Fibroblast of peridontal ligament (primary cell): ENCODE measurements around the gene ERMP1.
"Not testable (repeated sequence)": the region's sequence is repeated elsewhere in the genome, so short reads cannot be mapped to it uniquely, and the experiment has no call there.

Experiments used
- DNase-seq: peaks from one replicate; pipeline ENCODE4 v3.0.0-alpha.2; 2010; ENCODE audit errors: extremely low read depth

ERMP1 gene

GRCh38 chr9:5818424-5819142 lies 14.3 kb downstream of the ERMP1 start:
- DNase-seq: no peak

- peak; percentile 54 for DNase-seq
These were observed 15.1 kb downstream of the ERMP1 start for GRCh38 chr9:5817862-5818261.

- DNase-seq: no peak
These were observed 17.5 kb downstream of the ERMP1 start for GRCh38 chr9:5815461-5815860.

DNA sequence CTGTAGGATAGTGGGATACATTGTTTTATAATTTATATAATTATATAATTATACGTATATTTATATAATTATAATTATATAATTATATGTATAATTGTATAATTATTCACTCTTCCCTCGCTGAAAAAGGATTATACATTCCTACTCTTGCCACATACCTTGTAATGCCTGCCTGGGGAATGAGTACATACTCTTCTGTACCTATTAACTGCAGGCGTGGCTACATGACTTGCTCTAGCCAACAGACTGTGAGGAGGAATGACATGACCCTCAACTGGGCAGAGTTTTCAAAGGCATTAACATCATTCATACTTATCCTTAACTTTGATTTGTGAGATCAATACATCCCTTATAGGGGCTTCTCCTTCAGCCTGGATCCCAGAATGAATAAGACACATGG lies 19.1 kb downstream of the ERMP1 start:
- no peak for DNase-seq

- DNase-seq: no peak
These were observed 21.2 kb downstream of the ERMP1 start for GRCh38 chr9:5811751-5812150.

- DNase-seq: no peak
These were observed 27.4 kb downstream of the ERMP1 start for GRCh38 chr9:5805478-5805877.

DNA sequence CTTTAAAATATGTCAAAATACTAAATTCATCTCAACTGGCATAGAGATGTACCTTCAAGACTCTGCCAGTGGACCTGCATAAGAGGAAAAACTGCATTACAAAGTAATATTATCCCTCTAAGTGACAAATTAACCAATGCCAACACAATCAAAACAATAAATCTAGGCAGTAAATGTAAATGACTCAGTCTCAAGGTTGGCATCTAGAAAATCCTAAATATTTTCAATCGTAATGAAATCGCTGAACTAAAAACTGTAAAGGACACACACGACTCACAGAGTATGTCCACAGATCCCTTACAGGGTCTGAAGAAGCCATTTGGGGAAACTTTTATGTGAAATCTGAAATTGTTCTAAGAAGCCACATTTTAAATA lies 31.2 kb downstream of the ERMP1 start:
- no peak for DNase-seq

DNA sequence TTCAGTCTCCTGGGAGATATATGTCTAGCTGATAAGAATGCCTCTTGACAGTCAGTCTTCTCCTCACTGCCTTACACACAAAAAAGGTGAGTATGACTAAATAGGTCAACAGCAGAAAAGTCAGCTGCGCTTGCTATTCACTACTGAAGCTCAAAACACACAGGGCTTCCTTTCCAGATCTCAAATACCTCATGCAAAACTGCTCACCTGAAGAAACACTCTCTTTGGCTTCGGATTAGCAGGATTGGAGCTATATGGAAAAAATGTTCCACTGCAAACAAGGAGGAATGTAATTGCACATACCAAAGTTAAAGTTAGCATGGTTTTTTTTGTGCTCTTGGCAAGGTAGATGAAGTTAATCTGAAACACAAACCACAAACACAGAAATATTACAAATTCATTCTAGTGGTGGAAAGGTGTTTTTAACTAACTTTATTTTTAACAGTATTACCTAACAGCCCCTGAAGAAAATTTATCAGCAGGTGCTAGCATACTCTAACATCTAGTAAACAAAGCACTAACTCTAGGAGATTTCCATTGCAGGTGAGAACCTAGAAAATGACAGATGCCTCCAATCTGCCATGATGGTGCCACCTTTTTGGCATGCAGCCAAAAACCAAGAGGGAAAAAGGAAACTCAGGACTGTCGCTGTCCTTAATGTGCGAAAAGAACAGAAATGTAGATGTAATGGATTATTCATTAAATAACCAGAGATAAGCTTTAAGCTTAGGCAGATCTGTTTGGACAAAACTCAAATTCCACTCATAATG lies 31.8 kb downstream of the ERMP1 start:
- DNase-seq: no peak

DNA sequence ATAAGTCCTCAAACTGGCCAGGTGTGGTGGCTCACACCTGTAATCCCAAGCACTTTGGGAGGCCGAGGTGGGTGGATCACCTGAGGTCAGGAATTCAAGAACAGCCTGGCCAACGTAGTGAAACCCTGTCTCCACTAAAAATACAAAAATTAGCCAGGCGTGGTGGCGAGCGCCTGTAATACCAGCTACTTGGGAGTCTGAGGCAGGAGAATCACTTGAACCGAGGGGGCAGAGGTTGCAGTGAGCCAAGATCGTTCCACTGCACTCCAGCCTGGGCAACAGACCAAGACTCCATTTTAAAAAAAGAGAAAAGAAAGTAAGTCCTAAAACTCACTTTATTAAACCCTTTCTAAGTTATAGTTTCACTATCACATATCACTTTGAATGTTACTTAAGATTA lies 32.5 kb downstream of the ERMP1 start:
- not testable (repeated sequence) for DNase-seq

DNA sequence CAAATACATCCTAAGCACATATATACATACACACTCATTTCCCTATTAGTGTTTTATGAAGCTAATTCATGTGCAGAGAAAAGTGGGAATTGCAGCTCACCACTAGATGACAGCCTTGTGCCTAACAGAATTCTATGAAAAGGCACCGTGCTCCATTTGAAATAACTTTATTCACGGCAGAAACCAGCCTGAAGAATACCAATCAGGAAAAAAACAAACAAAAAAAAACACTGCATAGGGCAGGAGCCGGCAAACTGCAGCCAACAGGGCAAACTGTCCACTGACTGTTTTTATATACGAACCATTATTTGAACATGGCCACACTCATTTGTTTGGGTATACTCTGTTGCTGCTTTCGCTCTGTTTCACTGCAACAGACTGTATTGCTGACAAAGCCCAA lies 33.6 kb downstream of the ERMP1 start:
- peak; percentile 71 for DNase-seq

DNA sequence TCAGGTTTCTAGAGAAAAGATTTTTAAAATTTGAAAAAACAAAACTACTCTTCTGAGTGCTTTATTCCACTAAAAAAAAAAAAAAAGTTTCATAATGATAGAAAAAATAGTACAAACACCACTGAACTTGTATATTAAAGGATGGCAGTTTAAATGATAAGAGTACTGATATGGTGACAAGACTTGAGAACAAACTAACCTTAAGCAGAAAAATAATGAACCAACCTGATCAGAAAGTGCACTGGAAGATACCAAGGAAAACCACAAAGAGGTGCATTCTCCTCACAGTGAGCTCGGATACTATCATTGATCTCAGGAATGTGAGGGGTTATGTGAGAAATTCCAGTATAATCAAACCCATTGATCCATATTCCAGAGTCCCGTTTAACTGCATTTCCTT lies 34.3 kb downstream of the ERMP1 start:
- DNase-seq: no peak

- no peak for DNase-seq
These were observed 36.6 kb downstream of the ERMP1 start for GRCh38 chr9:5796298-5796697.

DNA sequence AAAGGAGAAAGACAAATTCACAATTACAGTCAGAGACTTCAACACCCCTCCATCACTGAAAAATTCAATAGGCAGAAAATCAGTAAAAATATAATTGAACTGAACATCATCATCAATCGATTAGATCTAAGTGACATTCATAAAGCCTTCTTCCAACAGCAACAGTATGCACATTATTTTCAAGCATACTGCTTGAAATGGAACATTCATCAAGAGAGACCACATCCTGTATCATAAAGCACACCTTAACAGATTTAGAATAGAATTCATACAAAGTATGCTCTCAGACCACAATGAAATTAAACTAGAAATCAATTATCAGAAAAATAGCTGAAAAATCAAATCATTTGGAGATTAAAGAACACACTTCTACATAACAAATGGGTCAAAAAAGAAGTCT lies 39.1 kb downstream of the ERMP1 start:
- DNase-seq: no peak

GRCh38 chr9:5791870-5792269 lies 41.0 kb downstream of the ERMP1 start:
- DNase-seq: no peak

DNA sequence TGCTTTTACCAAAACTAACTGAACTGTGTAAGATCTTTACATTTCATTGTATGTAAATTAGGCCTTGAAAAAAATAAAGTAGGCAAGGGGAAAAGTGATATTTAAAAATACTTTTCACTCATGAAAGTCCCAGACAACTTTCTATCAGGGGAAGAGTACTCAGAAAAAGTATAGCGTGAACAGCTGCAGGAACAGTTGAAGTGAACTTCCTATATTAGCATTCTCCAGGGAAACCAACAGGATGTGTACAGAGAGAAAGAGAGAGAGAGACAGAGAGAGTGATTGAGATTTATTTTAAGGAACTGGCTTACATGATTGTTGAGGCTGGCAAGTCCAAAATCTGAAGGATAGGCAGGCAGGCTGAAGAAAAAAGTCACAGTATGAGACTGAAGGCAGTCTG lies 42.0 kb downstream of the ERMP1 start:
- no peak for DNase-seq

GRCh38 chr9:5789489-5789888 lies 43.4 kb downstream of the ERMP1 start:
- DNase-seq: no peak

DNA sequence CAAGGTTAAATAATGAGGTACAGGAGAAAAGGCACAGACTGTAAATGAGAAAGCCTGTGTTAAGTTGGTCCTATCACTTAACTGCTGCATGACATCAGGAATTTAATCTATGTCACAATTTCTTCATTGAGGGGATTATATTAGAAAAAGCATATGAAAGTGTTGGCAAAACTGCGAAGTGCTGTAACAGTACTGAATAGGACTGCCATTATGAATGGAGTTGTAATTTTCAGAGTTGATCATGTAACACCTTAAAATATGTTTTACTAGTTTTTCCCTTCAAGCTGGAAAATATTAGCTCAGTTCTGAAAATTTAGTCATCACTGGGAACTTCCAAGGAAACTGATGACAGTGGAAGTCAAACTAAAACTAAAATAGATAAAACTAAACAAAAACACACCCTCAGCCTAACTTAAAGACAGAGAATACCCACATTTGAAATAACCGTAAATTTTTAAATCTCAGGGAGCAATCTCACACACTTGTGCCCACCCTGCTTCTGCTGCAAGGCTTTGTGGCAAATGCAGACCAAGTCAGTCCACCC lies 45.1 kb downstream of the ERMP1 start:
- DNase-seq: no peak

- no peak for DNase-seq
These were observed 45.7 kb downstream of the ERMP1 start for GRCh38 chr9:5787220-5787619.

GRCh38 chr9:5786370-5787127 lies 46.4 kb downstream of the ERMP1 start:
- no peak for DNase-seq

GRCh38 chr9:5784526-5785315 lies 48.2 kb downstream of the ERMP1 start:
- DNase-seq: no peak

DNA sequence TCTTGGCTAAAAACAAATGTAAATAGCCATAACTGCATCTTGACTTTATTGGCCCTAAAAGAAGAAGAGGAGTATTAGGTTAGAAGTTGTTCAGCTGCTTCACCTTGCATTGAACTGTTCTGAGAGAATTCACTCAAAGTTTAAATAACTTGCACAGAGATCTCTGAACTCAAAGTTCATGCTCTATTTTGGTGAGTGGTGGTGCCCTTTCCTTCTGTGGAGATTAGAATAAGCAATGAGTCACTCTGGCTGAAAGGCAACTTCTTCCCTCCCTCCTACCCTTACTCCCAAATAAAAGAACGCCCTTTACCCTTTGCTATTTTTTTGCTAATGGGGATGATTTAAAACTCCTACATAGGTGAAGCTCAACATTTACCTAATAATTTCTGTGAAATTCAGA lies 48.9 kb downstream of the ERMP1 start:
- DNase-seq: peak; percentile 13

DNA sequence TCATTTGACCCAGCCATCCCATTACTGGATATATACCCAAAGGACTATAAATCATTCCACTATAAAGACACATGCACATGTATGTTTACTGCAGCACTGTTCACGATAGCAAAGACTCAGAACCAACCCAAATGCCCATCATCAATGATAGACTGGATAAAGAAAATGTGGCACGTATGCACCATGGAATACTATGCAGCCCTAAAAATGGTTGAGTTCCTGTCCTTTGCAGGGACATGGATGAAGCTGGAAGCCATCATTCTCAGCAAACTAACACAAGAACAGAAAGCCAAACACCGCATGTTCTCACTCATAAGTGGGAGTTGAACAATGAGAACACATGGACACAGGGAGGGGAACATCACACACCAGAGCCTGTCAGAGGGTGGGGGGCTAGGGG lies 49.5 kb downstream of the ERMP1 start:
- DNase-seq: not testable (repeated sequence)
